NCI-H2171 (cell line): ENCODE results near the gene CMIP.

Experiments
- DNase-seq: peaks from one replicate; lab custom pipeline; 2025; lab: John Stamatoyannopoulos, UW

CMIP gene

GRCh38 chr16:81586977-81587625, 142.5 kb downstream of the CMIP start:
- DNase-seq: no peak

- no peak for DNase-seq
Observed at GRCh38 chr16:81587626-81588160, 143.1 kb downstream of the CMIP start.

GRCh38 chr16:81588326-81589081, 143.9 kb downstream of the CMIP start:
- DNase-seq: no peak

- no peak for DNase-seq
Observed at GRCh38 chr16:81589975-81590650, 145.5 kb downstream of the CMIP start.

GRCh38 chr16:81590714-81591544, 146.3 kb downstream of the CMIP start:
- DNase-seq: peak; percentile 56

- no peak for DNase-seq
Observed at GRCh38 chr16:81591545-81591870, 146.9 kb downstream of the CMIP start.

GRCh38 chr16:81592353-81592866, 147.8 kb downstream of the CMIP start:
- DNase-seq: no peak

GRCh38 chr16:81593481-81593880, 148.9 kb downstream of the CMIP start:
- DNase-seq: peak; percentile 94

- no peak for DNase-seq
Observed at GRCh38 chr16:81595629-81596292, 151.2 kb downstream of the CMIP start.

- DNase-seq: no peak
Observed at GRCh38 chr16:81597079-81597658, 152.6 kb downstream of the CMIP start.

- DNase-seq: no peak
Observed at GRCh38 chr16:81598083-81598482, 153.5 kb downstream of the CMIP start.

- DNase-seq: no peak
Observed at GRCh38 chr16:81599034-81599744, 154.6 kb downstream of the CMIP start.

- no peak for DNase-seq
Observed at GRCh38 chr16:81600275-81600674, 155.7 kb downstream of the CMIP start.

GRCh38 chr16:81601008-81601428, 156.4 kb downstream of the CMIP start:
- DNase-seq: peak; percentile 72

- DNase-seq: no peak
Observed at GRCh38 chr16:81601601-81602255, 157.1 kb downstream of the CMIP start.

- no peak for DNase-seq
Observed at GRCh38 chr16:81602256-81602776, 157.7 kb downstream of the CMIP start.

- DNase-seq: no peak
Observed at GRCh38 chr16:81602792-81603191, 158.2 kb downstream of the CMIP start.

- no peak for DNase-seq
Observed at GRCh38 chr16:81604960-81605383, 160.4 kb downstream of the CMIP start.

GRCh38 chr16:81606039-81606438, 161.4 kb downstream of the CMIP start:
- DNase-seq: no peak
